ENCODE data around the gene NEB.

Gene NEB

DNA sequence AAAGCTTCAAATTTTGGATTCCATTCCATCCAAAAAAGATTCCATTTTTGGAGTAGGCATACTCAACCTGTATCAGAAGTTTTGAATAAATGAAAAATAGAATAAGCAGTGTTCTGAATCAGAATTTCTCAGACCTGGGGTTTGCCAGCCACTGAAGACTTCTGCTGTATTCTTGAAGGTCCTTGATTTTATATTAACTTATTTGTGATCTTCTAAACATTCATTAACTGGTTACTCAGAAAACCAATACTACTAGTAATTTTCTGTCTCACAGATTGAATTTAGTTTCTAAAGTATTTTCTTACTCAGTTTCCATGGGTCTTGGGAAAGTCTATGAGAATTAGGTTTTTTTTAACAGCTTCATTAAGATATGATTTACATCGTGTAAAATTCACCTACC, 263.7 kb downstream of the NEB start:
- DNase-seq: no peak

- no peak for DNase-seq
These were observed 268.5 kb downstream of the NEB start for GRCh38 chr2:151465771-151466170.

DNA sequence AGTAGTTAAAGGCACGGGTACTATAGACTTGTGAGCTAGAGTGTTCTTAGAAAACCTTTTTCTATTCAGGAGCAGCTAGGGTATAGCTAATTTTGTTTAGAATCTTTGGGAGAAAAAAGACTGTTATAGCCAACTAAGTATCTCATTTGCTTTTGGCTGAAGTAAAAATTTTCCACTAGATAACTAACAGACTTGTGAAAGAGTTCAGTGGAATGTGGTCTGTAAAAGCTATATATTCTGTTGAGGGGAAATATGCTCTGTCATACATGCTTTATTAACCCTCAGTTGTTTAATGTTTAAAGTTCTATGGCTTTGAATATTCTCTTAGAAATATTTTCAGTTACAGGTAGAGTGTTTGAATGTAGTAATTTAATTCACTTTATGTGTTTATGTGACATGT, 274.9 kb downstream of the NEB start:
- DNase-seq: no peak

DNA sequence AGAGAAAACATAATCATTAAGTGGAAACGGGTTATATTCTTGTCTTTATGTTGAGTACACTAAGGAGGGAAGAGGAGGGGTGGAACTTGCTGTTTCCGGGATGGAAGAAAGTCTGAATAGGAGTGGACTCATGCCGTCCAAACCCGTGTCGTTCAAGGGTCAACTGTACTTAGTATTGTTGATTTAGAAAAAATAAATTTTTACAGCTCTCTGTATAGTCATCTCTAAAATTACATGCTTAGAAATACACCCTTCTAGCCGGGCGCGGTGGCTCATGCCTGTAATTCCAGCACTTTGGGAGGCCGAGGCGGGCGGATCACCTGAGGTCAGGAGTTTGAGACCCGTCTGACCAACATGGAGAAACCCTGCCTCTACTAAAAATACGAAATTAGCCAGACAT, 295.1 kb downstream of the NEB start:
- DNase-seq: no peak

DNA sequence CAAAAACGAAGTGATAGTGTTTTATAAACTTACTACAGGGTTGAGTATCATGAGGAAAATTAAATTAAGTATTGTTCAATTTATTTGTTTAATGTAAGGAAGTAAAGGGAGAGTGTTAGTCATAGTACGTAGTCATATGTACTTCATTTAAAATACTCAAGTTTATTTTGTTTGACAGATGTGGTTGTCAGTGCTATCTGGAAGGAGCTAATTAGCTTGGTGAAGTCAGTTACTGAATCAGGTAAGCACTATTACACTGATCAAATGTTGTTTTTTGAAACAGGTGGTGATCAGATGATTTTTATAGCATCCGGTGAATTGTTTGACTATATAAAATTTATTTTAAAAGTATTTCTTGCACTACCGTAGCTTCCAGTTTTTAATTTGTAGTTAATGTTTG, 295.8 kb downstream of the NEB start:
- DNase-seq: no peak

DNA sequence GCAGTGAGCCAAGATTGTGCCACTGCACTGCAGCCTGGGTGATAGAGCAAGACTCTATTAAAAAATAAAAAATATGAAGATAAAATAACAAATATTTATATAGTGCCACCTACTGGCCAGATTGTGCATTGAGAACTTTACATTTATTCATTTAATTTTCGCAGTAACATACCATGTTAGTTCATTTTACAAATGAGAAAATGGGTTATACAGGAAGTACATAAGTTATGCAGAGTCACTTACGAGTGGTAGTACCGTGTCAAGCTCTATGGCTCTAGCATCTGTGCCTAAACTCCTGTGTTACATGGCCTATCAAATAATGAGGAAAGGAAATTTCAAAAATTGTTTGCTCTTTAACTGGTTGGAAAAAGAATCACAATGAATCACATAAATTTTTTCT, 296.6 kb downstream of the NEB start:
- no peak for DNase-seq
